OCI-LY3 (cell line): ENCODE results near the gene CIPC.

Source experiments
- EZH2phosphoT487 ChIP-seq: fragments of 200-600 bp; shearing (Covaris generic); IDR thresholded peaks from 2 replicates; pipeline ENCODE4 v1.6.1; 2018; ENCODE audit warnings: antibody characterized with exemption, mixed run types, low read depth
- TF ChIP-seq, protein P1 (sequence below): fragments of 200-600, 300-600 bp; sonication (generic); IDR thresholded peaks from 2 replicates; pipeline ENCODE4 v1.5.1; 2014; ENCODE audit warnings: antibody characterized with exemption, low read length, low read depth

DNA sequence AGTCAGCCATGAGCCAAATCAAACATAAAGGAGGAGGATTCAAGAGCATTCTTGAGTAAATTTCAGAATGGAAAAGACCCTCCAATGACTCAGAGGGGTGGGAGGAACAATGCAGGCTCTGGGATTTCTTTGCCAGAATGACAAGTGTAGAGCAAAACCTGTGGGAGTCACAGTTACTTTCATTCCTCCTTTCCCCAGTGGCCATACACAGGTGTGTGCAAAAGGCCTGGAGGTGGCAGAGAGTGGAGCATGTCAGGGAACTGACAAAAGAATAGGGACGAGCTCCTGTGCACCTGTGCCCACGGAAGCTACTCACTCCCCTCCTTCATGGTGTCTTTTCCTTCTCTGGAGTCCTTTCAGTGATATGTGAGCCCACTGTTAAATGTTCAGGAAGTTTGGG, 9.4 kb upstream of the CIPC start:
- TF ChIP-seq, protein P1, sequence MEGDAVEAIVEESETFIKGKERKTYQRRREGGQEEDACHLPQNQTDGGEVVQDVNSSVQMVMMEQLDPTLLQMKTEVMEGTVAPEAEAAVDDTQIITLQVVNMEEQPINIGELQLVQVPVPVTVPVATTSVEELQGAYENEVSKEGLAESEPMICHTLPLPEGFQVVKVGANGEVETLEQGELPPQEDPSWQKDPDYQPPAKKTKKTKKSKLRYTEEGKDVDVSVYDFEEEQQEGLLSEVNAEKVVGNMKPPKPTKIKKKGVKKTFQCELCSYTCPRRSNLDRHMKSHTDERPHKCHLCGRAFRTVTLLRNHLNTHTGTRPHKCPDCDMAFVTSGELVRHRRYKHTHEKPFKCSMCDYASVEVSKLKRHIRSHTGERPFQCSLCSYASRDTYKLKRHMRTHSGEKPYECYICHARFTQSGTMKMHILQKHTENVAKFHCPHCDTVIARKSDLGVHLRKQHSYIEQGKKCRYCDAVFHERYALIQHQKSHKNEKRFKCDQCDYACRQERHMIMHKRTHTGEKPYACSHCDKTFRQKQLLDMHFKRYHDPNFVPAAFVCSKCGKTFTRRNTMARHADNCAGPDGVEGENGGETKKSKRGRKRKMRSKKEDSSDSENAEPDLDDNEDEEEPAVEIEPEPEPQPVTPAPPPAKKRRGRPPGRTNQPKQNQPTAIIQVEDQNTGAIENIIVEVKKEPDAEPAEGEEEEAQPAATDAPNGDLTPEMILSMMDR: no peak
- no peak for TF ChIP-seq EZH2phosphoT487
